GM18498 (cell line): ENCODE results near the gene CAPN6.

Experiments used
- ATAC-seq: cut with Tn5 transposase; IDR thresholded peaks from one replicate; pipeline ENCODE4 v1.9.1; 2021; ENCODE audit warnings: mild to moderate bottlenecking, moderate library complexity; ENCODE audit not compliant: unreplicated experiment

The CAPN6 gene

GRCh38 chrX:111207851-111208250 is 62.4 kb downstream of the CAPN6 start:
- no peak for ATAC-seq

- no peak for ATAC-seq
Observed at GRCh38 chrX:111200327-111200726, 70.0 kb downstream of the CAPN6 start.

- no peak for ATAC-seq
Observed at GRCh38 chrX:111199505-111199904, 70.8 kb downstream of the CAPN6 start.
